NCI-H146 (cell line): ENCODE data around the gene SERPINA4.
"Not testable (repeated sequence)": the region's sequence is repeated elsewhere in the genome, so short reads cannot be mapped to it uniquely, and the experiment has no call there.

Experiments
- DNase-seq: peaks from one replicate; lab custom pipeline; 2025; lab: John Stamatoyannopoulos, UW

The SERPINA4 gene

GRCh38 chr14:94592457-94592856 lies 31.2 kb downstream of the SERPINA4 start:
- DNase-seq: no peak

- DNase-seq: no peak
Measured at GRCh38 chr14:94593376-94593748, 32.1 kb downstream of the SERPINA4 start.

GRCh38 chr14:94593749-94594431 lies 32.6 kb downstream of the SERPINA4 start:
- no peak for DNase-seq

GRCh38 chr14:94594441-94594840 lies 33.2 kb downstream of the SERPINA4 start:
- DNase-seq: no peak

- no peak for DNase-seq
Measured at GRCh38 chr14:94595912-94596311, 34.7 kb downstream of the SERPINA4 start.

- DNase-seq: no peak
Measured at GRCh38 chr14:94596361-94596760, 35.1 kb downstream of the SERPINA4 start.

- DNase-seq: no peak
Measured at GRCh38 chr14:94597788-94598187, 36.5 kb downstream of the SERPINA4 start.

- no peak for DNase-seq
Measured at GRCh38 chr14:94598506-94598815, 37.2 kb downstream of the SERPINA4 start.

- no peak for DNase-seq
Measured at GRCh38 chr14:94598816-94599655, 37.8 kb downstream of the SERPINA4 start.

- DNase-seq: no peak
Measured at GRCh38 chr14:94599656-94600004, 38.4 kb downstream of the SERPINA4 start.

- no peak for DNase-seq
Measured at GRCh38 chr14:94600148-94600545, 38.9 kb downstream of the SERPINA4 start.

- no peak for DNase-seq
Measured at GRCh38 chr14:94601884-94602391, 40.7 kb downstream of the SERPINA4 start.

- DNase-seq: no peak
Measured at GRCh38 chr14:94602722-94603121, 41.5 kb downstream of the SERPINA4 start.

- no peak for DNase-seq
Measured at GRCh38 chr14:94605361-94605760, 44.1 kb downstream of the SERPINA4 start.

- not testable (repeated sequence) for DNase-seq
Measured at GRCh38 chr14:94608966-94609365, 47.7 kb downstream of the SERPINA4 start.

GRCh38 chr14:94611179-94611578 lies 49.9 kb downstream of the SERPINA4 start:
- DNase-seq: no peak

GRCh38 chr14:94612174-94612573 lies 50.9 kb downstream of the SERPINA4 start, which contains the start of gene SERPINA3:
Gene SERPINA3, plus strand, starts transcription at chr14:94612391. Its CDS starts 2,051 bp downstream, at chr14:94614442.
- DNase-seq: no peak

GRCh38 chr14:94612580-94613554 lies 51.6 kb downstream of the SERPINA4 start:
- DNase-seq: no peak

- DNase-seq: no peak
Measured at GRCh38 chr14:94613720-94614644, 52.7 kb downstream of the SERPINA4 start.

- DNase-seq: no peak
Measured at GRCh38 chr14:94614802-94615201, 53.6 kb downstream of the SERPINA4 start.

GRCh38 chr14:94615254-94615653 lies 54.0 kb downstream of the SERPINA4 start:
- DNase-seq: no peak
